Endometrium (tissue), 2 donors: Measurements from ENCODE around the gene NAA80.
A peak's percentile ranks its signal among the peaks of the same experiment; 100 is the strongest.
"Not testable (repeated sequence)": the region's sequence is repeated elsewhere in the genome, so short reads cannot be mapped to it uniquely, and the experiment has no call there.

Source experiments
- FAIRE-seq: peaks from 2 replicates; lab custom pipeline; 2012; peaks lifted over from hg19 to GRCh38; lab: Jason Lieb, UNC
- donor health status: control.
- donor health status: control.

The NAA80 gene

GRCh38 chr3:50314342-50314741, 15.1 kb upstream of the NAA80 start:
- no peak for FAIRE-seq

DNA sequence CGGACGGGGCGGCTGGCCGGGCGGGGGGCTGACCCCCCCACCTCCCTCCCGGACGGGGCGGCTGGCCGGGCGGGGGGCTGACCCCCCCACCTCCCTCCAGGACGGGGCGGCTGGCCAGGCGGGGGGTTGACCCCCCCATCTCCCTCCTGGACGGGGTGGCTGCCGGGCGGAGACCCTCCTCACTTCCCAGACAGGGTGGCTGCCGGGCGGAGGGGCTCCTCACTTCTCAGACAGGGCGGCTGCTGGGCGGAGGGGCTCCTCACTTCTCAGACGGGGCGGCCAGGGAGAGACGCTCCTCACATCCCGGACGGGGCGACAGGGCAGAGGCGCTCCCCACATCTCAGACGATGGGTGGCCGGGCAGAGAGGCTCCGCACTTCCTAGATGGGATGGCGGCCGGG, 12.8 kb upstream of the NAA80 start:
- not testable (repeated sequence) for FAIRE-seq

GRCh38 chr3:50304601-50305000, 5.4 kb upstream of the NAA80 start:
- FAIRE-seq = no peak

- FAIRE-seq = no peak
These were observed 4.0 kb upstream of the NAA80 start, which contains the start of gene HYAL1 for GRCh38 chr3:50303013-50303815. Gene HYAL1 (minus strand): TSS chr3:50303574. CDS start chr3:50302956, 618 bp downstream.

GRCh38 chr3:50302095-50303012, 3.1 kb upstream of the NAA80 start:
- FAIRE-seq = no peak

- no peak for FAIRE-seq
These were observed 1.6 kb upstream of the NAA80 start for GRCh38 chr3:50300681-50301254.

GRCh38 chr3:50299929-50300680, 900 bp upstream of the NAA80 start:
- FAIRE-seq = no peak

GRCh38 chr3:50299638-50299928, 378 bp upstream of the NAA80 start:
- FAIRE-seq = no peak

- FAIRE-seq = no peak
These were observed 1.1 kb downstream of the NAA80 start for GRCh38 chr3:50297896-50298725.

GRCh38 chr3:50297384-50297775, 1.8 kb downstream of the NAA80 start:
- FAIRE-seq = no peak

DNA sequence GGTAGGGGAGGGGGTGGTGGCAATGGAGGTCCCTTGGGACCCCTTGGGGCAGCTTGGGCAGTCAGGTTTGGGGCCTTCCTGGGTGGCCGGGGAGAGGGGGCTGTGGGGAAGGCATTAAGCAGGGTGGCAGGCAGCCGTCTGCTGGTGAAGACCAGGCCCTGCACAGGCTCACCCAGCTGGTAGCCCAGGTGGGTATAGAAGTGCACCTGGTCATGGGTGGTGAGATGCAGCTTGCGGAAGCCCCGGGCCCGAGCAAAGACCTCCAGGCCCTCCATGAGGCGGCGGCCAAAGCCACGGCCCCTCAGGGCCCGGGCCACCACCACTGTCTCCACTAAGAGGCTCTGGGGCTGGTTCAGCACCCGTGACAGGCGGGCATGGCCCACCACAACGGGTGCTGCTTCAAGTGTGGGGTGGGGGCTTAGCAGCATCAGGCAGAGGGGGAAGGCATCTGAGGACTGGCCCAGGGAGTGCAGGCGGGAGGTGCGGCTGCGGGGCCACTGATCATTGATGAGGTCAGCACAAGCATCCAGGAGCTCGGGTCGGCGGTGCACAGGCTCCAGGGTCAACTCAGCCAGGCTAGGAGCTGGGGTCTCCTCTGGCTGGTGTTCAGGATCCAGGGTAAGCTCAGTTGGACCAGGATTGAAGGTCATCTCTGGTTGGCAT, 2.4 kb downstream of the NAA80 start:
- FAIRE-seq = no peak

DNA sequence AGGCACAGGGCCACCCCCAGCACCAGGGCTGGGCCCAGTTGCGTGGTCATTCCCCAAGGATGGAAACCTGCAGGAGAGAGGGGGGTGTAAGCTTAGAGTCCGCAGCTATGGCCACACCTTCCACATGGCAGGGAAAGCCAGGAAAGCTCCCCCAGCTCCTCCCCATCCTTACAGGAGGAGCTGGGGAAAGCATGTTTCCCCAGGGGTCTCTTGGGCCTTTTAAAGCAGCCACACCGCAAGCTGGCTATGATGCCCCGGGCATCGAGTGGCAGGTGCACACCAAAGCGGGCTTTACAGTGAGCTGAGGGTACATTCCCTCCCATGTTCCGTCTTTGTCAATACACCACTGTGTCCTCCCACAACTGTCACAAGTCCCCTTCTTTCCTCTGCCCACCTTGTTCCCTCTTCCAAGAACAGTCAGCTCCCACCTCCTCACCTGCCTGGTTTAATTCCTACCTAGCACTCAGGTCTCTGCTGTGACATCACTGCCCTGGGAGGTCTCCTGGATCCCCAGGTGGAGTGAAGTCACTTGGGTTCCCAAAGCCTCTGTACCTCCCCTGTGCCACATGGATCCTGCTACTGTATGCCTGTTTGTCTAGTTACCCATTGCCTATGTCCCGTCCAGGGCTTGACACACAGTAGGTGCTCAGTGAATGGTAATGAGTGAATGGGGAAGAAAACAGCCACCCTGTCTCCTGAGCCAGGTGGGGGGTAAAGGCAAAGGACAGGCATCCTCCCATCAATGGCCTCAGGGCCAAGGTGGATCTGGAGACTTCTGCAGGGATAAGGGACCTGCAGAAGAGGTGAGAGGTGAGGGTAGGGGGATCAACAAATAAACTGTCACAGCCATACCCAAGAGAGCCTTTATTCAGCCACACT, 3.4 kb downstream of the NAA80 start:
- FAIRE-seq = no peak

DNA sequence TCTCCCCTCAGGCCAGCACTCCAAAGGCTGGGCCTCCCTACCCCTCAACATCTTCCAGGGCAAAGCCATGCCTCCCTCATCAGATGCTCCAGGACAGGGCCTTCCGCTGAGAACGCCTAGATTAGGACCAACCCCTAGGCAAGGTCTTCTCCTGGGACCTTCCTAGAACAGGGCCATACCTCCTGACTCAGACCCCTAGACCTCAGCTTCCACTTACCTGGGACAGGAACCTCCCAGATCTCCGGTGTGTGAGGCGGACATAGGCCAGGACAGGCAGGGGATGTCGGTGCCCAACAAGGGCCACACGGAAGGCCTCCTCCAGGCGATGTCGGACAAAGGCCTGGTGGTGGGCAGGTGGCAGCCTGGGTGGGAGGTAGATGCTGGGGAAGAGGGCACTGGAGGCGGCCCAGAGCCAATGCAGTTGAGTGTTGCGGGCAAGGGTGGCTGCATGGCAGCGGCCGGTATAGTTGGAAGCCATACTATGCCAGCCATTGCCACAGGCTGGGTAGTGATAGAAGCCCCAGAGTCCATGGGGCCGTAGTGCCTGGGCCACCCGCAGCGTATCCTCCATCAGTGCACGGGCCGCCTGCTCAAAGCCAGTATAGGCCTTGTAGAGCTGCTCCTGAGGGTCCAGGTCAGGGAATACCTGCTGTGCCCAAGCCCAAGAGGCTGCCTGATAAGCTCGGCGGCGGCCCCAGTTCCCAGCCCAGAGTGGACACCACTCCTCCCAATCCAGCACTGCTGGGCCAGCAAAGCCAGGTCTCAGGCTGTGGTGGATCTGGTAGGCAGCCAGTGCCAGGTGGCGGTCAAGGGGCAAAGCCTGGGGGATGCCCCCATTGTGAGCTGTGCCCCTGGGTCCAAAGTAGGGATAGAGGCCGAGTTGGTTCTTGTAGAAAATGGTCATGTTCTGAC, 4.5 kb downstream of the NAA80 start:
- FAIRE-seq = no peak

- FAIRE-seq = no peak
These were observed 5.1 kb downstream of the NAA80 start for GRCh38 chr3:50294089-50294488.

DNA sequence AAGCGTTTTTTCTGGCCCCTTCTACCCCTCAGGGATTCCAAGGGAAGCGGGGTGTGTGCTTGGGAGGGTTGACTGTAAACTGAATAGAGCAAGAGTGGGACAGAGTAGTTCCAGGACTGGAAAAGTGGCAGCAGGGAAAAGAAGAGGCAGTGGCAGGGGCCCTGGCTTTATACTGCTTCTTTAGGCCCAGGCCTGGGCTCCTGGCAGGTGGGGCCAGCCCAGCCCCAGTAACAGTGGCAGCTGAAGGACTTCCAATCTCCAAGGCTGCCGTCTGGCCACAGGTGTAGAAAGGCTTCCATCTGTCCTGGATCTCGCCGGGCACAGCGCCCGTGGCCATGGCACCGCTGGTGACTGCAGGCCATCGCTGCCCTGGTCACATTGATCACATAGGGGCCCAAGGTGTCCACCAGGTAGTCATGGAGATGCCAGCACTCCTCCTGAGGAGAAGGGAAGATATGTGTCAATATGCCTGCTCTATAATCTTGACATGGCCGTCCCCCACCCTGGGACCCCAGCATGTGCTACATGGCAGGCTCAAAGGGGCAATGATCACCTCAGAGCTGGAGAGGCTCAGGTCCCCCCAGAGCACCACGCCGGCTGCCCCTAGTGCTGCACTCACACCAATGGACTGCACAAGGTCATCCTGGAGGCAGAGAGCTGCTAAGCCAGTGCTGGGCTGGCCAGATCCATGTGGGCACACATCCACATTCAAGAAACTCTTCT, 6.0 kb downstream of the NAA80 start:
- no peak for FAIRE-seq

DNA sequence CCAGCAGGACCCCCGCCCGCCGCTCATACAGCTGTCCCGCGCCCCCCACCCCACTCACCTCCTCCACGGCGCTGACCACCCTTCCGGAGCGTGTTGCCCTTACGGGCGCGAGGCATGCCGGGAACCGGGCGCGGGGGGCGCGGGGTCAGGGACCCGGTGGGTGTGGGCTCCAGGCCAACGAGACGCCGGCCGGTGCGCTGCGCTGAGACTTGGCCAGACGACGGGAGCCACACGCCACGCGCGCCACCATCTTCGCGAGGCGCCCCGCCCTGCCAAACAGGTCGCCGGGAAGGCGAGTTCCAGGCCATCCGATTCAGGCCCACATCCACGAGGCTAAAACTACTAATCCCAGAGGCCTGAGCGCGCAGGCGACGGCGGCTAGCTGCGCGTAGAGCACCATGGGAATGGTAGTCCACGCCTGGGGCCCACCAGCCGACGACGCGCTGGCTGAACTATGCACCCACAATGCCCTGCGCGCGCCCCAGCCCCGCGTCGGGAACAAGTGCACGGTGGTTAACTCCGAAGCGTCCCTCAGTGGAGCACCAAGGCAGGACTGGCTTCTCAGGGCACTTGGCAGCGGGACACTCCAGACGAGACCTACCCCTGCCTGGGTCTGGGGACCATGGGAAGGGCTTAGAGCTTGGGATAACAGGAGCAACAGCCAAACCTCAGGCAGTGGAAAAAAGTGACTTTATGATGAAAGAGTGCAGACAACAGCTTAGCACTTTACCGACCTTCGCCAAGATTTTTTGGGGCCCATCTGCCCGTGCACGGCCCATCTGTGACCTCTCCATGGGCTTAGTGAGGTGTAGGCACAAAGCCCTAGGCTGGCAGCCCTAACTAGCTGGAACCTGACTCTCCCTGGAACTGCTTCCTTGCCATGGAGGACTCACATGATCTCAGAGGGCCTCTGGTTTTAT, 6.8 kb downstream of the NAA80 start, which contains the start of gene IFRD2:
Gene IFRD2, minus strand, starts transcription at position 271 of the 920 bp plus-strand sequence. Its CDS starts 155 bp downstream, at position 116.
- peak; percentile 98 for FAIRE-seq
